ENCODE data around the gene AATK.

DNA sequence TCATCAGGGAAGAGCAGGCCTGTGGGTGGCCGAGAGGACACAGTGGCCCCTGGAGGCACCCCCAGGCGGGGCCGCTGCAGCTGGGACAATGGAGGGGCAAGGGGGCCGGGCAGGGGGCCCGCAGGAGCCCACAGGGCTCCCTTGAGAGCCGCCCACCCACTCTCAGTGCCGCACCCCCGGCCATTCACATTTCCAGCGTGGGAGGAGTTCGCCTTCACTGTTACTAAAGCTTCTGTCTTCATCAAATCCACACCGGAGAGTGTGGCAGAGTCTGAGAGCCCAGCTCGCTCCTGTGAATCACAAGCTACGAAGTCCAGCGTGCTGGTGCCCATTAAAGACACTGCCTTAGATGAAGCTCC, 21.6 kb downstream of the AATK start:
- TF ChIP-seq SETDB1 (CRISPR knock-in tag; IDR thresholded peaks at IDR 0.05; ENCODE audit: borderline replicate concordance) = no peak
- no peak for TF ChIP-seq FOXP4 (CRISPR knock-in tag; IDR thresholded peaks at IDR 0.05)

Measured in HepG2 (cell line).